HEK293 (cell line): Measurements from ENCODE around the gene RNASE2.

ENCODE experiments used
- MZF1 ChIP-seq: fragments of 450-650 bp; formaldehyde crosslinking; IDR thresholded peaks from 2 replicates; pipeline ENCODE4 v1.5.1; 2017; ENCODE audit warnings: missing biosample characterization, missing genetic modification characterization, borderline replicate concordance
- PRDM10 ChIP-seq: fragments of 450-650 bp; formaldehyde crosslinking; IDR thresholded peaks from 2 replicates; pipeline ENCODE4 v1.5.1; 2016; ENCODE audit warnings: missing biosample characterization, missing genetic modification characterization
- SP2 ChIP-seq: fragments of 450-650 bp; formaldehyde crosslinking; IDR thresholded peaks from 2 replicates; pipeline ENCODE4 v1.5.1; 2016; ENCODE audit warnings: missing biosample characterization, missing genetic modification characterization
- TCF7L2 ChIP-seq: IDR thresholded peaks from 2 replicates; pipeline ENCODE4 v1.6.1; 2011; ENCODE audit warnings: low read depth, mild to moderate bottlenecking, inconsistent platforms, low read length, moderate library complexity, borderline replicate concordance
- ZBTB17 ChIP-seq: fragments of 450-650 bp; formaldehyde crosslinking; IDR thresholded peaks from 2 replicates; pipeline ENCODE4 v1.5.1; 2016; ENCODE audit warnings: missing biosample characterization, missing genetic modification characterization
- ZBTB7A ChIP-seq: fragments of 450-650 bp; formaldehyde crosslinking; IDR thresholded peaks from 2 replicates; pipeline ENCODE4 v1.5.1; 2016; ENCODE audit warnings: low read depth, missing biosample characterization, missing genetic modification characterization
- ZEB2 ChIP-seq: fragments of 450-650 bp; formaldehyde crosslinking; IDR thresholded peaks from 2 replicates; pipeline ENCODE4 v1.5.1; 2016; ENCODE audit warnings: missing biosample characterization, missing genetic modification characterization
- ZNF114 ChIP-seq: fragments of 450-650 bp; formaldehyde crosslinking; IDR thresholded peaks from 2 replicates; pipeline ENCODE4 v1.5.0; 2017; ENCODE audit warnings: missing biosample characterization, missing genetic modification characterization
- ZNF140 ChIP-seq: fragments of 450-650 bp; formaldehyde crosslinking; IDR thresholded peaks from 2 replicates; pipeline ENCODE4 v1.5.1; 2016; ENCODE audit warnings: missing biosample characterization, missing genetic modification characterization
- ZNF18 ChIP-seq: fragments of 450-650 bp; formaldehyde crosslinking; IDR thresholded peaks from 2 replicates; pipeline ENCODE4 v1.5.1; 2016; ENCODE audit warnings: missing biosample characterization, missing genetic modification characterization
- ZNF398 ChIP-seq: fragments of 450-650 bp; formaldehyde crosslinking; IDR thresholded peaks from 2 replicates; pipeline ENCODE4 v1.5.1; 2017; ENCODE audit warnings: missing biosample characterization, missing genetic modification characterization
- ZNF548 ChIP-seq: fragments of 450-650 bp; formaldehyde crosslinking; IDR thresholded peaks from 2 replicates; pipeline ENCODE4 v1.5.1; 2016; ENCODE audit warnings: missing biosample characterization, missing genetic modification characterization
- ZNF624 ChIP-seq: fragments of 450-650 bp; formaldehyde crosslinking; IDR thresholded peaks from 2 replicates; pipeline ENCODE4 v1.5.1; 2017; ENCODE audit warnings: missing biosample characterization, missing genetic modification characterization
- ZNF704 ChIP-seq: fragments of 450-650 bp; formaldehyde crosslinking; IDR thresholded peaks from 2 replicates; pipeline ENCODE4 v1.5.1; 2016; ENCODE audit warnings: missing biosample characterization, missing genetic modification characterization
- ZNF76 ChIP-seq: fragments of 450-650 bp; formaldehyde crosslinking; IDR thresholded peaks from 2 replicates; pipeline ENCODE4; 2016; ENCODE audit warnings: low read depth, missing biosample characterization, missing genetic modification characterization, borderline replicate concordance
- ZNF776 ChIP-seq: fragments of 450-650 bp; formaldehyde crosslinking; IDR thresholded peaks from 2 replicates; pipeline ENCODE4 v1.5.0; 2017; ENCODE audit warnings: missing biosample characterization, missing genetic modification characterization, borderline replicate concordance
- ZNF777 ChIP-seq: fragments of 450-650 bp; formaldehyde crosslinking; IDR thresholded peaks from 2 replicates; pipeline ENCODE4 v1.5.1; 2017; ENCODE audit warnings: missing biosample characterization, missing genetic modification characterization, borderline replicate concordance
- ZNF785 ChIP-seq: fragments of 450-650 bp; formaldehyde crosslinking; IDR thresholded peaks from 2 replicates; pipeline ENCODE4 v1.5.1; 2016; ENCODE audit warnings: missing biosample characterization, missing genetic modification characterization
- ZNF837 ChIP-seq: fragments of 450-650 bp; formaldehyde crosslinking; IDR thresholded peaks from 2 replicates; pipeline ENCODE4 v1.5.1; 2016; ENCODE audit warnings: missing biosample characterization, missing genetic modification characterization
- ZXDB ChIP-seq: fragments of 450-650 bp; formaldehyde crosslinking; IDR thresholded peaks from 2 replicates; pipeline ENCODE4 v1.5.1; 2016; ENCODE audit warnings: missing biosample characterization, missing genetic modification characterization
- TF ChIP-seq, protein P1 (sequence below): fragments of 450-650 bp; formaldehyde crosslinking; IDR thresholded peaks from 2 replicates; pipeline ENCODE4 v1.5.1; 2016; ENCODE audit warnings: missing biosample characterization, missing genetic modification characterization
- TF ChIP-seq, protein P2 (sequence below): fragments of 450-650 bp; formaldehyde crosslinking; conservative IDR thresholded peaks from 2 replicates; pipeline ENCODE4 v1.5.1; 2016; ENCODE audit warnings: low read depth, missing biosample characterization, missing genetic modification characterization
- TF ChIP-seq, protein P3 (sequence below): fragments of 450-650 bp; formaldehyde crosslinking; IDR thresholded peaks from 2 replicates; pipeline ENCODE4 v1.5.1; 2016; ENCODE audit warnings: missing biosample characterization, missing genetic modification characterization

Gene RNASE2

DNA sequence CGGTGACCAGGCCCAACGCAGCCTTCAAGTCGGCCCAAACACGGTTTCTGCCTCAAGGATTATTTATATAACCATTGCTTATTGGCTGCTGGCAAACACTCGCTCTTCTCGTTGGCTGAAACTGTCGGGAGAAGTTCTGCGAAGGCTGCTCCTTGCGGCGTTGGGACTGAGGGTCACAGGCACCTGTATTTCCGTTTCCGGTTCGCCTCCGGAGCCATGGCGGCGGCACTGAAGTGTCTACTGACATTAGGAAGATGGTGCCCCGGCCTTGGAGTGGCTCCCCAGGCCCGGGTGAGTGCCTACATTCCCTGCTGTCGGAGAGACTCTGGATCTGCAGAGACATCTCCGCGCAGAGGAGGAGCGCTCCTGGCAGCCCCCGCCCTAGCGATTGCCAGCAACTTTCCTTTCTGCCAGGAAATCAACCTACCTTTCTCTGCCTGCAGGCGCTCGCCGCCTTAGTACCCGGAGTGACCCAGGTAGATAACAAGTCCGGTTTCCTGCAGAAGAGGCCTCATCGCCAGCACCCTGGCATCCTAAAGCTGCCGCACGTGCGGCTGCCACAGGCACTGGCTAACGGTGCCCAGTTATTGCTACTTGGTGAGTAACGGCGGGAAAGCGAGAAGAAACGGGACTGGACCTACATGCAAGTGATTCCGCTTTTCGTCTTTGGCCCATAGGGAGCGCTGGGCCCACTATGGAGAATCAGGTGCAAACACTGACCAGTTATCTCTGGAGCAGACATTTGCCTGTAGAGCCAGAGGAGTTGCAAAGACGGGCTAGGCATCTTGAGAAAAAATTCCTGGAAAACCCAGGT lies 34.7 kb downstream of the RNASE2 start, which contains the start of gene METTL17 (continued):
- TF ChIP-seq ZNF18 (tag by site-specific recombination) = no peak
- peak; percentile 24; the same call in 1 of the 2 replicates for TF ChIP-seq ZEB2 (tag by site-specific recombination)
- TF ChIP-seq PRDM10 (tag by site-specific recombination) = 0 out of 2 replicates have a peak, but pooled peaks have one; percentile 25
- no peak for TF ChIP-seq TCF7L2
- no peak for TF ChIP-seq ZNF785 (tag by site-specific recombination)
- TF ChIP-seq ZNF548 = no peak
- peak; percentile 74; the same call in 1 of the 2 replicates for TF ChIP-seq ZNF76 (tag by site-specific recombination)
- peak; percentile 86 for TF ChIP-seq SP2
- TF ChIP-seq, protein P1, sequence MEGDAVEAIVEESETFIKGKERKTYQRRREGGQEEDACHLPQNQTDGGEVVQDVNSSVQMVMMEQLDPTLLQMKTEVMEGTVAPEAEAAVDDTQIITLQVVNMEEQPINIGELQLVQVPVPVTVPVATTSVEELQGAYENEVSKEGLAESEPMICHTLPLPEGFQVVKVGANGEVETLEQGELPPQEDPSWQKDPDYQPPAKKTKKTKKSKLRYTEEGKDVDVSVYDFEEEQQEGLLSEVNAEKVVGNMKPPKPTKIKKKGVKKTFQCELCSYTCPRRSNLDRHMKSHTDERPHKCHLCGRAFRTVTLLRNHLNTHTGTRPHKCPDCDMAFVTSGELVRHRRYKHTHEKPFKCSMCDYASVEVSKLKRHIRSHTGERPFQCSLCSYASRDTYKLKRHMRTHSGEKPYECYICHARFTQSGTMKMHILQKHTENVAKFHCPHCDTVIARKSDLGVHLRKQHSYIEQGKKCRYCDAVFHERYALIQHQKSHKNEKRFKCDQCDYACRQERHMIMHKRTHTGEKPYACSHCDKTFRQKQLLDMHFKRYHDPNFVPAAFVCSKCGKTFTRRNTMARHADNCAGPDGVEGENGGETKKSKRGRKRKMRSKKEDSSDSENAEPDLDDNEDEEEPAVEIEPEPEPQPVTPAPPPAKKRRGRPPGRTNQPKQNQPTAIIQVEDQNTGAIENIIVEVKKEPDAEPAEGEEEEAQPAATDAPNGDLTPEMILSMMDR = peak; percentile 85
- TF ChIP-seq ZNF837 (tag by site-specific recombination) = no peak
- TF ChIP-seq, protein P2, sequence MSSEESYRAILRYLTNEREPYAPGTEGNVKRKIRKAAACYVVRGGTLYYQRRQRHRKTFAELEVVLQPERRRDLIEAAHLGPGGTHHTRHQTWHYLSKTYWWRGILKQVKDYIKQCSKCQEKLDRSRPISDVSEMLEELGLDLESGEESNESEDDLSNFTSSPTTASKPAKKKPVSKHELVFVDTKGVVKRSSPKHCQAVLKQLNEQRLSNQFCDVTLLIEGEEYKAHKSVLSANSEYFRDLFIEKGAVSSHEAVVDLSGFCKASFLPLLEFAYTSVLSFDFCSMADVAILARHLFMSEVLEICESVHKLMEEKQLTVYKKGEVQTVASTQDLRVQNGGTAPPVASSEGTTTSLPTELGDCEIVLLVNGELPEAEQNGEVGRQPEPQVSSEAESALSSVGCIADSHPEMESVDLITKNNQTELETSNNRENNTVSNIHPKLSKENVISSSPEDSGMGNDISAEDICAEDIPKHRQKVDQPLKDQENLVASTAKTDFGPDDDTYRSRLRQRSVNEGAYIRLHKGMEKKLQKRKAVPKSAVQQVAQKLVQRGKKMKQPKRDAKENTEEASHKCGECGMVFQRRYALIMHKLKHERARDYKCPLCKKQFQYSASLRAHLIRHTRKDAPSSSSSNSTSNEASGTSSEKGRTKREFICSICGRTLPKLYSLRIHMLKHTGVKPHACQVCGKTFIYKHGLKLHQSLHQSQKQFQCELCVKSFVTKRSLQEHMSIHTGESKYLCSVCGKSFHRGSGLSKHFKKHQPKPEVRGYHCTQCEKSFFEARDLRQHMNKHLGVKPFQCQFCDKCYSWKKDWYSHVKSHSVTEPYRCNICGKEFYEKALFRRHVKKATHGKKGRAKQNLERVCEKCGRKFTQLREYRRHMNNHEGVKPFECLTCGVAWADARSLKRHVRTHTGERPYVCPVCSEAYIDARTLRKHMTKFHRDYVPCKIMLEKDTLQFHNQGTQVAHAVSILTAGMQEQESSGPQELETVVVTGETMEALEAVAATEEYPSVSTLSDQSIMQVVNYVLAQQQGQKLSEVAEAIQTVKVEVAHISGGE (tag by site-specific recombination) = peak; percentile 92
- no peak for TF ChIP-seq MZF1 (tag by site-specific recombination)
- TF ChIP-seq ZNF398 = no peak
- TF ChIP-seq ZNF704 (tag by site-specific recombination) = no peak
- TF ChIP-seq ZXDB (tag by site-specific recombination) = peak; percentile 88
- no peak for TF ChIP-seq ZNF140 (tag by site-specific recombination)
- no peak for TF ChIP-seq ZNF624 (tag by site-specific recombination)
- TF ChIP-seq ZBTB17 = peak; percentile 87
- TF ChIP-seq, protein P3, sequence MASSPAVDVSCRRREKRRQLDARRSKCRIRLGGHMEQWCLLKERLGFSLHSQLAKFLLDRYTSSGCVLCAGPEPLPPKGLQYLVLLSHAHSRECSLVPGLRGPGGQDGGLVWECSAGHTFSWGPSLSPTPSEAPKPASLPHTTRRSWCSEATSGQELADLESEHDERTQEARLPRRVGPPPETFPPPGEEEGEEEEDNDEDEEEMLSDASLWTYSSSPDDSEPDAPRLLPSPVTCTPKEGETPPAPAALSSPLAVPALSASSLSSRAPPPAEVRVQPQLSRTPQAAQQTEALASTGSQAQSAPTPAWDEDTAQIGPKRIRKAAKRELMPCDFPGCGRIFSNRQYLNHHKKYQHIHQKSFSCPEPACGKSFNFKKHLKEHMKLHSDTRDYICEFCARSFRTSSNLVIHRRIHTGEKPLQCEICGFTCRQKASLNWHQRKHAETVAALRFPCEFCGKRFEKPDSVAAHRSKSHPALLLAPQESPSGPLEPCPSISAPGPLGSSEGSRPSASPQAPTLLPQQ (tag by site-specific recombination) = peak; percentile 88
- TF ChIP-seq ZNF776 (tag by site-specific recombination) = no peak
- no peak for TF ChIP-seq ZNF114 (tag by site-specific recombination)
- TF ChIP-seq ZBTB7A (tag by site-specific recombination) = peak; percentile 46; the same call in 1 of the 2 replicates
- TF ChIP-seq ZNF777 (tag by site-specific recombination) = no peak
